Transverse colon (tissue), 3 donors: ENCODE results near the gene FNDC3B.

Experiments
- POLR2A ChIP-seq: fragments of 450-650 bp; IDR thresholded peaks from one replicate; pipeline ENCODE4 v1.6.1; 2016; ENCODE audit warnings: antibody characterized with exemption, mild to moderate bottlenecking, moderate library complexity
- TF ChIP-seq, protein P1 (sequence below), 5 experiments: fragments of 200-600 bp in 3 of 5; fragments of 450-650 bp in 2 of 5; sonication (generic) in 3 of 5; IDR thresholded peaks; 1 replicate in 2 of 5; 2 replicates in 3 of 5; pipeline ENCODE4 v1.5.1; 2016 to 2017; ENCODE audit warnings: antibody characterized with exemption in 5 of 5, inconsistent platforms in 3 of 5, mild to moderate bottlenecking in 2 of 5, moderate library complexity in 1 of 5

DNA sequence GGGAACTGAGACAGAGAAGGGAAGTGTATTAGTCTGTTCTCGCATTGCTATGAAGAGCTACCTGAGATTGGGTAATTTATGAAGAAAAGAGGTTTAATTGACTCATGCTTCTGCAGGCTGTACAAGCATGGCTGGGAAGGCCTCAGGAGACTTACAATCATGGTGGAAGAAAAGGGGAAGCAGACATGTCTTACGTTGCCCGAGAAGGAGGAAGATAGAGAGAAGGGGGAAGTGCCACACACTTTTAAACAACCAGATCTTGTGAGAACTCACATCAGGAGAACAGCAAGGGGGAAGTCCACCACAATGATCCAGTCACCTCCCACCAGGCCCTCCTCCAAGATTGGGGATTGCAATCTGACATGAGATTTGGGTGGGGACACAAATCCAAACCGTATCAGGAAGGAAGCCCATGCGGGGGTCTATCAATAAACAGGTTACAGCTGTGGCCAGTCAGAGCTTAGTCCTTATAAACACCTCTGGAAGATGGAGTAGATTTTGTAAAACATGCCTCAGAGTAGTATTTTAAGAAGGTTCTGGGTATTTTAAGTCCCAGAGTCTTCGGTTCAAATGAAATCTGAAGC is 254.9 kb downstream of the FNDC3B start:
- TF ChIP-seq POLR2A: no peak
- TF ChIP-seq, protein P1, sequence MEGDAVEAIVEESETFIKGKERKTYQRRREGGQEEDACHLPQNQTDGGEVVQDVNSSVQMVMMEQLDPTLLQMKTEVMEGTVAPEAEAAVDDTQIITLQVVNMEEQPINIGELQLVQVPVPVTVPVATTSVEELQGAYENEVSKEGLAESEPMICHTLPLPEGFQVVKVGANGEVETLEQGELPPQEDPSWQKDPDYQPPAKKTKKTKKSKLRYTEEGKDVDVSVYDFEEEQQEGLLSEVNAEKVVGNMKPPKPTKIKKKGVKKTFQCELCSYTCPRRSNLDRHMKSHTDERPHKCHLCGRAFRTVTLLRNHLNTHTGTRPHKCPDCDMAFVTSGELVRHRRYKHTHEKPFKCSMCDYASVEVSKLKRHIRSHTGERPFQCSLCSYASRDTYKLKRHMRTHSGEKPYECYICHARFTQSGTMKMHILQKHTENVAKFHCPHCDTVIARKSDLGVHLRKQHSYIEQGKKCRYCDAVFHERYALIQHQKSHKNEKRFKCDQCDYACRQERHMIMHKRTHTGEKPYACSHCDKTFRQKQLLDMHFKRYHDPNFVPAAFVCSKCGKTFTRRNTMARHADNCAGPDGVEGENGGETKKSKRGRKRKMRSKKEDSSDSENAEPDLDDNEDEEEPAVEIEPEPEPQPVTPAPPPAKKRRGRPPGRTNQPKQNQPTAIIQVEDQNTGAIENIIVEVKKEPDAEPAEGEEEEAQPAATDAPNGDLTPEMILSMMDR (IDR thresholded peaks at IDR 0.05): no peak
